PC-9 (cell line): ENCODE data around the gene NDUFA7.

Experiments used
- EZH2 ChIP-seq: fragments of 200-600 bp; sonication (generic); IDR thresholded peaks from 2 replicates; pipeline ENCODE4 v1.8.0; 2017; ENCODE audit warnings: antibody characterized with exemption, low read depth
- TF ChIP-seq, protein P1 (sequence below): fragments of 200-600 bp; sonication (generic); conservative IDR thresholded peaks from 2 replicates; pipeline ENCODE4 v1.6.1; 2017; ENCODE audit warnings: mixed run types, antibody characterized with exemption, mild to moderate bottlenecking, moderate library complexity

DNA sequence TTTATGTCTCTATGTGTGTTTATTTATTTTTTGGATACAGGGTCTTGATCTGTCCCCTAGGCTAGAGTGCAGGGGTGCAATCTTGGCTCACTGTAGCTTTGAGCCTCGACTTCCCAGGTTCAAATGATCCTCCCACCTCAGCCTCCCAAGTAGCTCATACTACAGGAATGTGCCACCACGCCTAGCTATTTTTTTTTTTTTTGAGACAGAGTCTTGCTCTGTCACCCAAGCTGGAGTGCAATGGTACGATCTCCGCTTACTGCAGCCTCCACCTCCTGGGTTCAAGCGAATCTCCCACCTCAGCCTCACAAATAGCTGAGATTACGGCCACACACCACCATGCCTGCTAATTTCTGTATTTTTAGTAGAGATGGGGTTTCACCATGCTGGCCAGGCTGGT lies 37.8 kb upstream of the NDUFA7 start:
- TF ChIP-seq, protein P1, sequence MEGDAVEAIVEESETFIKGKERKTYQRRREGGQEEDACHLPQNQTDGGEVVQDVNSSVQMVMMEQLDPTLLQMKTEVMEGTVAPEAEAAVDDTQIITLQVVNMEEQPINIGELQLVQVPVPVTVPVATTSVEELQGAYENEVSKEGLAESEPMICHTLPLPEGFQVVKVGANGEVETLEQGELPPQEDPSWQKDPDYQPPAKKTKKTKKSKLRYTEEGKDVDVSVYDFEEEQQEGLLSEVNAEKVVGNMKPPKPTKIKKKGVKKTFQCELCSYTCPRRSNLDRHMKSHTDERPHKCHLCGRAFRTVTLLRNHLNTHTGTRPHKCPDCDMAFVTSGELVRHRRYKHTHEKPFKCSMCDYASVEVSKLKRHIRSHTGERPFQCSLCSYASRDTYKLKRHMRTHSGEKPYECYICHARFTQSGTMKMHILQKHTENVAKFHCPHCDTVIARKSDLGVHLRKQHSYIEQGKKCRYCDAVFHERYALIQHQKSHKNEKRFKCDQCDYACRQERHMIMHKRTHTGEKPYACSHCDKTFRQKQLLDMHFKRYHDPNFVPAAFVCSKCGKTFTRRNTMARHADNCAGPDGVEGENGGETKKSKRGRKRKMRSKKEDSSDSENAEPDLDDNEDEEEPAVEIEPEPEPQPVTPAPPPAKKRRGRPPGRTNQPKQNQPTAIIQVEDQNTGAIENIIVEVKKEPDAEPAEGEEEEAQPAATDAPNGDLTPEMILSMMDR, result no peak
- TF ChIP-seq EZH2, result no peak
